Mesothelial cell of epicardium (in vitro differentiated cells): Measurements from ENCODE around the gene PDE3B. TPM values are rescaled to one million over a fixed set of nuclear protein-coding genes. Genes with fewer than 3 reads are reported as not detected.
A peak's percentile ranks its signal among the peaks of the same experiment; 100 is the strongest.
"Not testable (repeated sequence)": the region's sequence is repeated elsewhere in the genome, so short reads cannot be mapped to it uniquely, and the experiment has no call there.

ENCODE experiments used
- DNase-seq, 2 experiments: peaks; one replicate each; pipeline ENCODE4 v3.0.0; 2021; ENCODE audit warnings: low spot score in 2 of 2; ENCODE audit not compliant: unreplicated experiment in 2 of 2
- H3K27ac Mint-ChIP-seq: 2 replicates; pipeline ENCODE4 v1.8.0; 2021; ENCODE audit warnings: mixed read lengths
- H3K27me3 Mint-ChIP-seq: 2 replicates; pipeline ENCODE4 v1.8.0; 2021; ENCODE audit warnings: low read depth, mixed read lengths
- H3K36me3 Mint-ChIP-seq: 2 replicates; pipeline ENCODE4 v1.8.0; 2021; ENCODE audit warnings: mixed read lengths
- H3K4me1 Mint-ChIP-seq: 2 replicates; pipeline ENCODE4 v1.8.0; 2021; ENCODE audit warnings: mixed read lengths
- H3K4me3 Mint-ChIP-seq: 2 replicates; pipeline ENCODE4 v1.8.0; 2021; ENCODE audit warnings: mild to moderate bottlenecking, moderate library complexity, mixed read lengths
- H3K9me3 Mint-ChIP-seq: 2 replicates; pipeline ENCODE4 v1.8.0; 2021; ENCODE audit warnings: mixed read lengths
- CTCF ChIP-seq: fragments of 200-600 bp; sonication (generic); IDR thresholded peaks from one replicate; pipeline ENCODE4 v1.5.0; 2021; ENCODE audit warnings: antibody characterized with exemption; ENCODE audit not compliant: unreplicated experiment
- total RNA-seq: library from RNA; stranded (reverse); gene quantifications from 3 replicates; pipeline ENCODE4 v1.2.1, GENCODE V29; 2021

The PDE3B gene
- total RNA-seq, 1 donor from 2014 or later = 12.3 TPM

GRCh38 chr11:14703731-14704130, 60.1 kb downstream of the PDE3B start:
- no peak for DNase-seq
- H3K9me3 Mint-ChIP-seq = peaks cover 45% of the 10 kb centered on the region
- H3K4me3 Mint-ChIP-seq = no peak overlapping the region
- peaks cover 10% of the 10 kb centered on the region for H3K36me3 Mint-ChIP-seq
- no peaks in the 10 kb centered on the region for H3K27me3 Mint-ChIP-seq
- TF ChIP-seq CTCF = no peak
- H3K4me1 Mint-ChIP-seq = peaks cover 3% of the 10 kb centered on the region
- no peak overlapping the region for H3K27ac Mint-ChIP-seq

GRCh38 chr11:14705067-14705466, 61.5 kb downstream of the PDE3B start:
- Mint-ChIP-seq H3K4me3 (no peak overlapping the region), H3K27ac (no peak overlapping the region), H3K27me3 (no peaks in the 10 kb centered on the region), H3K4me1 (no peaks in the 10 kb centered on the region), H3K36me3 (peaks cover 14% of the 10 kb centered on the region), H3K9me3 (peaks cover 56% of the 10 kb centered on the region)
- TF ChIP-seq CTCF = no peak
- no peak for DNase-seq

- Mint-ChIP-seq H3K4me1 (peaks cover 12% of the 10 kb centered on the region), H3K27me3 (no peaks in the 10 kb centered on the region), H3K9me3 (peaks cover 13% of the 10 kb centered on the region), H3K4me3 (no peak overlapping the region), H3K36me3 (peaks cover 4% of the 10 kb centered on the region), H3K27ac (peak overlapping the region; percentile 35)
- no peak for TF ChIP-seq CTCF
- no peak for DNase-seq
Measured at GRCh38 chr11:14713496-14714244, 70.1 kb downstream of the PDE3B start.

- H3K27ac Mint-ChIP-seq, H3K9me3 Mint-ChIP-seq, DNase-seq, H3K36me3 Mint-ChIP-seq, H3K27me3 Mint-ChIP-seq: not testable (repeated sequence)
- peaks cover 12% of the 10 kb centered on the region for H3K4me1 Mint-ChIP-seq
- peak overlapping the region; percentile 28 for H3K4me3 Mint-ChIP-seq
Measured at GRCh38 chr11:14715669-14716068, 72.1 kb downstream of the PDE3B start.

GRCh38 chr11:14722496-14722895, 78.9 kb downstream of the PDE3B start:
- peaks cover 9% of the 10 kb centered on the region for H3K4me1 Mint-ChIP-seq
- H3K36me3 Mint-ChIP-seq = no peaks in the 10 kb centered on the region
- H3K27me3 Mint-ChIP-seq = no peaks in the 10 kb centered on the region
- no peaks in the 10 kb centered on the region for H3K9me3 Mint-ChIP-seq
- no peak overlapping the region for H3K4me3 Mint-ChIP-seq
- no peak for DNase-seq
- no peak for TF ChIP-seq CTCF
- H3K27ac Mint-ChIP-seq = no peak overlapping the region

- H3K27me3 Mint-ChIP-seq = no peaks in the 10 kb centered on the region
- no peak for TF ChIP-seq CTCF
- DNase-seq = no peak
- peaks cover 21% of the 10 kb centered on the region for H3K4me1 Mint-ChIP-seq
- no peaks in the 10 kb centered on the region for H3K9me3 Mint-ChIP-seq
- no peak overlapping the region for H3K27ac Mint-ChIP-seq
- no peak overlapping the region for H3K4me3 Mint-ChIP-seq
- no peaks in the 10 kb centered on the region for H3K36me3 Mint-ChIP-seq
Measured at GRCh38 chr11:14725150-14725549, 81.5 kb downstream of the PDE3B start.
